HG03469 (cell line): ENCODE measurements around the gene RNF31.

Experiments
- ATAC-seq: cut with Tn5 transposase; IDR thresholded peaks from one replicate; pipeline ENCODE4 v1.9.1; 2021; ENCODE audit warnings: mild to moderate bottlenecking, moderate library complexity, moderate number of reproducible peaks; ENCODE audit not compliant: unreplicated experiment

The RNF31 gene

DNA sequence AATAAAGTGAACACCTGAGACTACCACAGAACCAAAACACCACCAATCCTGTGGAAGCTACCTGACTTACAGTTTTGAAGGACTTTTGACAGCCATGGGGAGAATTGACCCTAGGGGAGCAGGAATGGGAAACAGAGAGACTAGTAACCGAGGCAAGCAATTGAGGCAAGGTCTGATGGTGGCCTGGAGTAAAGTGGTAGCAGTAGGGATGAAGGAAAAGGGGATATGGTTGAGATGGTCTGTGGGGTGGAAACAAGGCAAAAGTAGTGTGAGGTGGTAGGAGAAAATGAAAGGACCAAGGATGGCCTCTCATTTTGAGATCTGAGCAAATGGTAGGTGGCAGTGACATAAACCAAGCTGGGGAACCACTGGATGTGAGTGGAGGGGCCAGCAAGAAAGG, 9.5 kb downstream of the RNF31 start:
- no peak for ATAC-seq

DNA sequence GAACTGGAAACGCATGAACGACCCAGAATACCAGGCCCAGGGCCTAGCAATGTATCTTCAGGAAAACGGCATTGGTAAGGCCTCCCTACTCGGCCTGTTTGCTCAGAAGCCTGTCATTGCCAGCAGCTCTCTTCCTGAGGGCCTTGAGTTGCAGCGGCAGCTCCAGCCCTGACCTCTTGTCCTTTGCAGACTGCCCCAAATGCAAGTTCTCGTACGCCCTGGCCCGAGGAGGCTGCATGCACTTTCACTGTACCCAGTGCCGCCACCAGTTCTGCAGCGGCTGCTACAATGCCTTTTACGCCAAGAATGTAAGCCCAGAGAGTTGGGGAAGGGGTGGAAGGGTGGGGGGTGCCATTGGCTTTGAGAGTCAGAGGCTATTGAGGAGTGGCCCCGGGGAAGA, 10.0 kb downstream of the RNF31 start:
- ATAC-seq, result no peak

DNA sequence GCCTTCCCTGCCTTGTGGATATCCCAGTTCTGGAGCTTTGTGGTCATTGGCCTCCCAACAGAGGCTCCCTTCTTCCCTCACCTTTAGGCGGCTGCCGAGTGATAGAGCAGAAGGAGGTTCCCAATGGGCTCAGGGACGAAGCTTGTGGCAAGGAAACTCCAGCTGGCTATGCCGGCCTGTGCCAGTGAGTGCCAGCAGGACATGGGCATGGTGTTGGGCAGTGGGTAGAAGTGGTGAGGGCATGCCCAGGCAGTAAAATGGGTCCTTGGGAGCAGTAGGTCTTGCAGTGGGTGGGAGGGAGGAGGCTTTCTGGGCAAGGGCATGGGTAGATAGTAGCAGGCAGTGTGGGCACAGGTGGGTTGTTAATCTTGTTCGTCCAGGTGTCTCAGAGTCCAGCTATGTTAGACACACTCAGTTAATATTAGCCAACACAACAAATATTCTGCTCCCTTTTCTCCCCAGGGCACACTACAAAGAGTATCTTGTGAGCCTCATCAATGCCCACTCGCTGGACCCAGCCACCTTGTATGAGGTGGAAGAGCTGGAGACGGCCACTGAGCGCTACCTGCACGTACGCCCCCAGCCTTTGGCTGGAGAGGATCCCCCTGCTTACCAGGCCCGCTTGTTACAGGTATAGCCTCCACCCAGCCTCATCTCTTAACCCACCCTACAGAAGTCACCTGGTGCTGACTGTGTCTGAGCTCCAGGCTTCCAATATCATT, 12.6 kb downstream of the RNF31 start:
- ATAC-seq, result no peak

DNA sequence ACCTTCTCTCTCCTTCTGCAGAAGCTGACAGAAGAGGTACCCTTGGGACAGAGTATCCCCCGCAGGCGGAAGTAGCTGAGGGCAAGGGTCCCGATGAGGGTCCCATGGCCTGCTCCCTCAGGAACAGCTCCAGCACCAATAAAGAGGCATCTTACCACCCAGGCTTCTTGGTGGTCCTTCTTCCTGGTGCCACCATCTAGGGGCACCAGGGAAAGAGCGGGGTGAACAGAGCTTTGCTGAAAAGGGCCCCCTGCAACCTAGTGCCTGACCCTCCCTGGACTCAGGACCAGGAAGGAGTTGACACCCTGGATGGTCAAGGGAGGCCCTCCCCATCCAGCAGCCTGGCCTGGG, 13.2 kb downstream of the RNF31 start:
- no peak for ATAC-seq

DNA sequence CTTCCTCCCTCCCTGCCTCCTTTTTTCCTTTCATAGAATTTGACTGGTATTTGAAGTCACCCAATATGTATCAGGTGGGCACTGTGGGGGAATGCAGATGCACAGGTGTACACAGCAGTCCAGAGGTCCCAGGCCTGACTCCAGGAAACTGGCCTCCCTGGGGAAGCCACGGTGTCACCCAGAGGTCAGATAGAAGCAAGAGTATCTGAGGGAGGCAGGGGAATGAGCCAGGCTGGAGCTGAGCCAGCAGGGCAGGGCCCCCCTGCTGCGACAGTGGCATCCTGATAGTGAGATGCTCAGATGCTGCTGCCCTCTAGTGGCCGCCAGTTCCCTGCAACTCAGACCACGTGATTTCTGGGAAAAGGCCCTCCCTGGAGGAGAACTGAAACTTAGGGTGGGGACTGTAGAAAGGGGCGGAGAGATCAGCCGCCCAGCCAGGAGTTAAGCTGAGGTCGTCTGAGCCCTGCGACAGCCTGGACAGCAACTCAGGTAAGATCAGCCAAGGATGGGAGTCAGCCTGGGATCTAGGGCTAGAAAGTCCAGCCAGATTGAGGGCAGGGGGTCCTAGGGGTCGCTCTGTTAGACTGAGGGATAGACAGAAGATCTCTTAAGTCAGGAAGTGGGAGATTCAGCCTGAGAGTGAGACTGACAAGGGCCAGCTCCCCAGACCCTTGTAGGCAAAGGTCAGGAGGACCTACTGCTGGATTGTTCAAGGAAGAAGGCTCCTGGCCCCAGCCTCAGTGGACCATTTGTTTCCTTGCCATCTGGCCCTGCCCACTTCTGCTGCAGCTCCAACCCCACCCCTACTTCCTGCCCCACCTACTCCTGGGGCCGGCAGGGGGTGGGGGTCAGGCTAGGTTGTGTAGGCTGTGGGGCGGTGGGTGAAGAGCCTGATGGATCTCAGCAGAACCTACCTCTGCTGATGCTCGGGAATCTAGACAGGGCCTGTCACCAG, 13.8 kb downstream of the RNF31 start, which contains the start of gene IRF9:
TSS of gene IRF9 (plus strand) at position 416 of the 955 bp plus-strand sequence. CDS start 880 bp downstream, outside the sequence.
- ATAC-seq, result peak; percentile 66

DNA sequence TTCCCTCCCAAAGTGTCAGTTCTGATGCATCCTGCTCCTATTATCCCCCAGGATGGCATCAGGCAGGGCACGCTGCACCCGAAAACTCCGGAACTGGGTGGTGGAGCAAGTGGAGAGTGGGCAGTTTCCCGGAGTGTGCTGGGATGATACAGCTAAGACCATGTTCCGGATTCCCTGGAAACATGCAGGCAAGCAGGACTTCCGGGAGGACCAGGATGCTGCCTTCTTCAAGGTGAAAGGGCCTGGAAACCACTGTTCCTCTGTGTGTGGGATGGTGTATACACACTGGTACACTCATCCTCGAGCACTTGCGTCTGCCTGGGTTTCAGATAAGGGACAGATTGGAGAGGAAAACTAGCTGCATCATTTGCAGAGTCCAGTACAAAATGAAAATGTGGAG, 14.8 kb downstream of the RNF31 start:
- no peak for ATAC-seq

DNA sequence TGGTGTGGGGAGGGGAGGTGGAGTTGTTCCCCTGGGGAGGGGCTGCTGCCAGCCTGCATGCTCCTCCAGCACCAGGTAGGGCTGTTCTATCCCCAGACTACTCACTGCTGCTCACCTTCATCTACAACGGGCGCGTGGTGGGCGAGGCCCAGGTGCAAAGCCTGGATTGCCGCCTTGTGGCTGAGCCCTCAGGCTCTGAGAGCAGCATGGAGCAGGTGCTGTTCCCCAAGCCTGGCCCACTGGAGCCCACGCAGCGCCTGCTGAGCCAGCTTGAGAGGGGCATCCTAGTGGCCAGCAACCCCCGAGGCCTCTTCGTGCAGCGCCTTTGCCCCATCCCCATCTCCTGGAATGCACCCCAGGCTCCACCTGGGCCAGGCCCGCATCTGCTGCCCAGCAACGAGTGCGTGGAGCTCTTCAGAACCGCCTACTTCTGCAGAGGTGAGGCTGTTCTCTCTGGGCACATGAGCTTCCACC, 17.3 kb downstream of the RNF31 start:
- no peak for ATAC-seq

DNA sequence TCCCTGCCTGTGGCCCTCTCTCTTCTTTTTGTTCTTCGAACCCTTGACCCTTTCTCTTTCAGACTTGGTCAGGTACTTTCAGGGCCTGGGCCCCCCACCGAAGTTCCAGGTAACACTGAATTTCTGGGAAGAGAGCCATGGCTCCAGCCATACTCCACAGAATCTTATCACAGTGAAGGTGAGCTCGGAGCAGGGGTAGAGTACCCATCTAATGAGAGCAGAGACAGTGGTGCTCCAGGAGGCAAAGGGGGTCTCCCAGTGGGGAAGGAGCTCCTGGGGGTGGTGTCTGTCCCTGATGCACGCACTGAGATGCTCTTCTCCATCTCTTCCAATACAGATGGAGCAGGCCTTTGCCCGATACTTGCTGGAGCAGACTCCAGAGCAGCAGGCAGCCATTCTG, 18.5 kb downstream of the RNF31 start:
- ATAC-seq, result no peak

DNA sequence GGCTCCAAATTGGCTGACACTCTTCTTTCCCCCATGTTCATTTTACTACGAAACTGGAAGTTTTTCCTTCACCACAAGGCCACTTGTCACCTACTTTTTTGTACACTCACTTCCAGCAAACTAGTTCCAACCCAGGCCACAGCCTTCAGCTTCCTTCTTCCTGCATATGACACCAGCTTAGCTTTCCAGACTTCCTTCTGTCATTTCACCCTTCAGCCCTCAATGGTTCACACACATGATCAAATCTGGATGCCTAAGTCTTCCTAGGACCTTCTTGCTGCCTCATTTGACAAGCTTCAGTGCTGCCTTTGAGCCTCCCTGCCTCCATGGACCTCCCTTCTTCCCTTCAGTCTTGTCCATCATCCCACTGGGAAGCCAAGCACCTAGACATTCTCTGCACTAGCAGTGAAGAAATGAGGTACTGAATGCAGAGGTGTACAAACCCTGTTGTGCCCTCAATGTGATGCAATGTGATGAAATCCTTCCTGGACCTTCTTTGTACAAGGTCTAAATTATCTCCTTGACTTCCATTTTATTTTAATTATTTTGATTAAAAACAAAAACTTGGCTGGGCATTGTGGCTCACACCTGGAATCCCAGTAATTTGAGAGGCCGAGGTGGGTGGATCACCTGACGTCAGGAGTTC, 20.3 kb downstream of the RNF31 start:
- ATAC-seq, result no peak

DNA sequence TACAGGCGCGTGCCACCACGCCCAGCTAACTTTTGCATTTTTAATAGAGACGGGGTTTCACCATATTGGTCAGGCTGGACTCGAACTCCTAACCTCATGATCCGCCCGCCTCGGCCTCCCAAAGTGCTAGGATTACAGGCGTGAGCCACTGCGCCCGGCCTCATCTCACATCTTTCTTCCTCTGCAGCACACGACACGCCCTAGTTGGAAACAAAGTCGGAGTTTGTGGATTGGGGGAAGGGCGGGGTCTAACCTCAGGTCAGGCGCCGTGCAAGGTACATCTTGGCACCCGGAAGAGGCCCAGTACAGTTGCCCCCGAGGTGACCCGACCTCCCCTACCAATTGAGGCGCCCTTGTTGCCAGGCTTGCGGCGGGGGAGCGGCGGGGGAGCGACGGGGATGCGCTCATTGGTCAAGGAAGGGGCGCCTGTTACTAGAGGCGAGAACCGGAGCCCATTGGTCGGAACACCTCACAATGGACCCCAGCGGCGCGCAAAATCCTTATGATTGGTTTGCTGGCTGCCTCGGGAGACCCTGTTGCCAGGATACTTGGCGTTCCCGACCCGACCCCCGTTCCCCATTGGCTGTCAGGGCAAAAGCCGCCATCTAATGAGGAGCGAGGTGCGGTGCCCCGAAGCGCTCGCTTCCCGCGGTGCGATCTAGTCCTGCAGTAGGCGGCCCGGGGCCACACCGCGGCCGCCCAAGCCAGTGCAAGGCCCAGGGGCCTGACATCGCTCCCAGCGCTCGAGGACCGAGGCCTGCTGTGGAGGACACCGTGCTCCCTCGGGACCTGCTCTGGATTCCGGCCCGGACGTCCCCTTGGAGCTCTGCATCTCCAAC, 24.3 kb downstream of the RNF31 start, which contains the start of gene REC8:
TSS of gene REC8 (plus strand) at position 659 of the 839 bp plus-strand sequence. CDS start 473 bp downstream, outside the sequence.
- ATAC-seq, result peak; percentile 59

DNA sequence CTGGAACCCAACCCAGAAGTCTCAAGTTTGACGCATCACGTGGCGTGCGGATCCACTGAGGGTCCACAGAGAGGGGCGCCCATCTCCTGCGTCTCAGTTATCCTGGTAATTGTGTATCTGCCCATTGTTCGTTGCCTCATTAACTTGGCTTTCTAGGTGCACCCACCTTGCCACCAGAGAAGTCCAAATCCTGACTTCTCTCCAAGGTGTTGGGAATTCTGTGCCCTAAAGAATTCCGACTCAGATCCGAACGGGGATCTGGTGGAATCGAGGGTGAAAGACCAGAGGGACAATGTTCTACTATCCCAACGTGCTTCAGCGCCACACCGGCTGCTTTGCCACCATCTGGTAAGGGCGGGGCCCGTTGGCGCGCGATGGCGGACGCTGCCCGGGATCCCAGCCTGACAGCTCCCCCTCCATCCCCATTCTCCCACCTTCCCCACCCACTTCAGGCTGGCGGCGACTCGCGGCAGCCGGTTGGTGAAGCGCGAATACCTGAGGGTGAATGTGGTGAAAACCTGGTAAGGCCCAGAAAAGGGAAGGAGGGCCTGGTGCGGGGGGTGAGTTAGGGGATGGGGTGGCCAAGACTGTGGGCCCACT, 25.1 kb downstream of the RNF31 start:
- no peak for ATAC-seq

DNA sequence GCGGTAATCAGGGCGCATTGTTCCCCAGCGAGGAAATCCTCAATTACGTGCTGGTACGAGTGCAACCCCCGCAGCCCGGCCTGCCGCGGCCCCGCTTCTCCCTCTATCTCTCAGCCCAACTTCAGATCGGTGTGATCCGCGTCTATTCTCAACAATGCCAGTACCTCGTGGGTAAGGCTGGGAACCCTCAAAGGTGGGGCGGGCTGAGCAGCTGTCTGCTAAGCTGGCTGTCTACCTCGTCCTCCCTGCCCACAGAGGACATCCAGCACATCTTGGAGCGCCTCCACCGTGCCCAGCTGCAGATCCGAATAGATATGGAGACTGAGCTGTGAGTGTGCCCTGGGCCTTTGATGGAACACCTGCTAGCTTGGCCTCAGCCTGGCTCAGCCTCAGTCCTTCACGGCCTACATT, 25.6 kb downstream of the RNF31 start:
- ATAC-seq, result no peak

DNA sequence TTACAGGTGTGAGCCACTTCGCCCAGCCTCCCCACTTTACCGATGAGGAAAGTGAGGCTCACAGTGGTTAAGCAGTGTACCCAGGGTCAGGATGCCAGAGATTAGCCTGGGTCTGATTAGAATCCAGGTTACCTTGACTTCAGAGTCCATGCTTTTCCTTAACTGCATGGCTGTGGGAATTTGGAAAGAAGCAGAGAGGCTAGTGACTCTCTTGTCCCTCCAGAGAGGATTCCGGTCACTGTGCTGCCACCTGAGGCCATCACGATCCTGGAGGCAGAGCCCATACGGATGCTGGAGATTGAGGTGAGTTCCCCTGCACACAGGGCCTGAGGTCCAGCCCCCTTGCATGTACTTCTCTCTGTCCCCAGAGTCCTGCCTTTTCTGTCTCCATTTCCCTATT, 29.3 kb downstream of the RNF31 start:
- no peak for ATAC-seq

DNA sequence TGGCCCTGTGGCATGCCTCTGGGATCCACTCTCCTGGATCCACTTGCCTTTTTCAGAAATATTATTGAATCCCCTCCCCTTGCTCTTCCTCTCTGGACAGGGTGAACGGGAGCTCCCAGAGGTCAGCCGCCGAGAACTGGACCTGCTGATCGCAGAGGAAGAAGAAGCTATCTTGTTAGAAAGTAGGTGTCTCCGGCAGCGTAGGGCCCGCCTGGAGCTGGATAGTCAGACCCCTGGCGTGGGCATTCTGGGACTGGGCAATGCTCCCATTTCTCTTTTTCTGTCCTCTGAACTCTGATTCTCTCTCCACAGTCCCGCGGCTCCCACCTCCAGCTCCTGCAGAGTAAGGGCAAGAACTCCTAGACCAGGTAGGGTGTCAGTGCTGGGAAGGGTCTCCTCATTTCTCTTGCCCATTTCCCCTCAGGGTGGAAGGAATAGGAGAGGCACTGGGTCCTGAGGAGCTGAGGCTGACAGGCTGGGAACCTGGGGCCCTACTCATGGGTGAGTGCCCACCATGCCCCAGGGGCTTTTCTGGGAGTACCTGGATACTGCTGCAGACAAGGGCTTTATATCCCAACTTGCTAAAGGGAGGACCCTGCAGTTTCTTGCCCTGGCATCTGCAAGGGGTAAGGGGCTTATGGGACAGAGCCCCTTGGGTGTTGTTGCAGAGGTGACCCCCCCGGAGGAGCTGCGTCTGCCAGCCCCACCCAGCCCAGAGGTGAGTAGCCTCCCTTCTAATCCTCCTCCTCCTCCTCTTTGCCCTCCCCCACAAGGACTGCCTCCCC, 29.9 kb downstream of the RNF31 start:
- no peak for ATAC-seq

DNA sequence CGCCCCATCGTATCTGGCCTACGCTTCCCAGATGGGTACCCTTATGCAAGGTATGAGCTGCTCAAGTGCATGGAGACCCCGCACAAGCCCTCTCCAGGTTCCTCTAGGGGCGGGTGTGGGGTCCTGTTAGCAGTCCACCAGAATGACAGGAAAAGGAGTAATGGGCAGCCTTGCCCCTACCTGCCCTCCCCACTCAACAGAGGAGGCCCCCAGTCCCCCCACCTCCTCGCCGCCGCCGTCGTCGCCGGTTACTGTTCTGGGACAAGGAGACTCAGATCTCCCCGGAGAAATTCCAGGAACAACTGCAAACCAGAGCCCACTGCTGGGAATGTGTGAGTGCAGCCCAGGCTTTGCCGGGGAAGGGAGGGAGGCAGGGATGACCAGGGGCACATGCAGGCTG, 30.6 kb downstream of the RNF31 start:
- no peak for ATAC-seq

DNA sequence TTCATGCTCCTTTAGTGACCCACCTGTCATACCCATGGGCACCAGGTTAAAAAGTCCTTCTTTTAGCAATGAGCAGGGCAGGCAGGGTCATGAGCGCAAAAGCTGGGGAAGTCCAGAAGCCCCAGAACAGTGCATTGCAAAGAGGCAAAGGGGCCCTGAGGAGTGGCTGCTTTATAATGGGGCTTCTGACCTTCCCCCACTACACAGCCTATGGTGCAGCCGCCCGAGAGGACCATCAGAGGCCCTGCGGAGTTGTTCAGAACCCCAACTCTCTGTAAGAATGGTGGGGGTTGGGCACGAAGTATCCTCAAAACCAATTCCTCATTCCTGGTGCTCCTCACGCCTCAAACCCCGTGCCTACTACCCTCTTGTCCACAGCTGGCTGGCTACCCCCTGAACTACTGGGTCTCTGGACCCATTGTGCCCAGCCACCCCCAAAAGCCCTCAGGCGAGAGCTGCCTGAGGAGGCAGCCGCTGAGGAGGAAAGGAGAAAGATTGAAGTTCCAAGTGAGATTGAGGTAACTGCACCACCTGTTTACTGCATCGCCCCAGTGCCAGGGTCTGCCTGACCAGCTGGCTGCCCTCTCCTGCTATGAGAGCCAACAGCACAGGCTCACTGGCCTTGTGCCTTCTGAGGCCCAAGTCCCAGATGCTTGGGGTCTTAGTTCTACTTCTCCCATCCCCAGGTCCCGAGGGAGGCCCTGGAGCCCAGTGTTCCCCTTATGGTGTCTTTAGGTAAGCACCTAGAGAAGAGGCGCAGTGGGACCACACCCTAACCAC, 31.3 kb downstream of the RNF31 start:
- ATAC-seq, result no peak

DNA sequence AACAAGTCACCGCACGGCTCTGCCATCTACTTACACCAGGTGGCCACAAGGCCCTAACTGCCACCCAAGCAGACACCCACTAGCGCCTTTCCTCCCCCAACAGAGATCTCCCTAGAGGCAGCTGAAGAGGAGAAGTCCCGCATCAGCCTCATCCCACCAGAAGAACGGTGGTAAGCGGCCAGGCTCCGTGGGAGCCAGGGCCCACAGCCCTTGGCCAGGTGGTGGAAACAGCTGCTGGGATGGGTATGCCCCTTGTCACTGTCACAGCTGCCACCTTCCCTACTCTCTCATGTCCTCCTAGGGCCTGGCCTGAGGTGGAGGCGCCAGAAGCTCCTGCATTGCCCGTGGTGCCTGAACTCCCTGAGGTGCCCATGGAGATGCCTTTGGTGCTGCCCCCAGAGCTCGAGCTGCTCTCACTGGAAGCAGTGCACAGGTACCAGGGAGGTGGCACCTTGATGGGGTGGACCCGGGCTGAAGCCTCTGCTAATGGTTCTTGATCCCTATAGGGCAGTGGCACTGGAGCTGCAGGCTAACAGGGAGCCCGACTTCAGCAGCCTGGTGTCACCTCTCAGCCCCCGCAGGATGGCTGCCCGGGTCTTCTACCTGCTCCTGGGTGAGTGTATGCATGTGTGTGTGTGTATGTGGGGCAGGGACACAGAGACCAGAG, 32.1 kb downstream of the RNF31 start:
- no peak for ATAC-seq
